ENCODE results near the gene RASSF5.
A peak's percentile ranks its signal among the peaks of the same experiment; 100 is the strongest.

Gene RASSF5

GRCh38 chr1:206635978-206636345 is 128.6 kb downstream of the RASSF5 start:
- Histone ChIP-seq H2AFZ (ENCODE audit: low read length) (peak overlapping the region; percentile 93), H4K20me1 (ENCODE audit: insufficient read depth, low read length) (no peaks in the 10 kb centered on the region), H3K27ac (ENCODE audit: low read length) (no peak overlapping the region), H3F3A (ENCODE audit: insufficient read depth, low read length) (peaks cover 14% of the 10 kb centered on the region; the same call in 1 of the 2 replicates), H3K36me3 (replicated peaks; ENCODE audit: insufficient read depth, low read length) (no peaks in the 10 kb centered on the region), H3K9me3 (replicated peaks; ENCODE audit: insufficient read depth, low read length) (no peaks in the 10 kb centered on the region), H3K79me2 (ENCODE audit: low read length) (no peaks in the 10 kb centered on the region), H3K4me2 (ENCODE audit: low read depth, low read length) (peak overlapping the region; percentile 67), H3K9me2 (replicated peaks; ENCODE audit: insufficient read depth, low read length) (no peaks in the 10 kb centered on the region), H3K27me3 (replicated peaks; ENCODE audit: insufficient read depth, low read length) (peaks cover 5% of the 10 kb centered on the region; the same call in 1 of the 2 replicates), H3K4me1 (ENCODE audit: low read length) (peaks cover 11% of the 10 kb centered on the region), H3K4me3 (ENCODE audit: low read length) (peak overlapping the region; percentile 91), H3K9ac (ENCODE audit: low read length) (peak overlapping the region; percentile 41; the same call in 1 of the 2 replicates)
- DNase-seq: no peak
- TF ChIP-seq EZH2 (optimal IDR thresholded peaks at IDR 0.05; ENCODE audit: low read depth, low read length): no peak
- TF ChIP-seq, protein P1, sequence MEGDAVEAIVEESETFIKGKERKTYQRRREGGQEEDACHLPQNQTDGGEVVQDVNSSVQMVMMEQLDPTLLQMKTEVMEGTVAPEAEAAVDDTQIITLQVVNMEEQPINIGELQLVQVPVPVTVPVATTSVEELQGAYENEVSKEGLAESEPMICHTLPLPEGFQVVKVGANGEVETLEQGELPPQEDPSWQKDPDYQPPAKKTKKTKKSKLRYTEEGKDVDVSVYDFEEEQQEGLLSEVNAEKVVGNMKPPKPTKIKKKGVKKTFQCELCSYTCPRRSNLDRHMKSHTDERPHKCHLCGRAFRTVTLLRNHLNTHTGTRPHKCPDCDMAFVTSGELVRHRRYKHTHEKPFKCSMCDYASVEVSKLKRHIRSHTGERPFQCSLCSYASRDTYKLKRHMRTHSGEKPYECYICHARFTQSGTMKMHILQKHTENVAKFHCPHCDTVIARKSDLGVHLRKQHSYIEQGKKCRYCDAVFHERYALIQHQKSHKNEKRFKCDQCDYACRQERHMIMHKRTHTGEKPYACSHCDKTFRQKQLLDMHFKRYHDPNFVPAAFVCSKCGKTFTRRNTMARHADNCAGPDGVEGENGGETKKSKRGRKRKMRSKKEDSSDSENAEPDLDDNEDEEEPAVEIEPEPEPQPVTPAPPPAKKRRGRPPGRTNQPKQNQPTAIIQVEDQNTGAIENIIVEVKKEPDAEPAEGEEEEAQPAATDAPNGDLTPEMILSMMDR (IDR thresholded peaks at IDR 0.05; ENCODE audit: low read length): no peak
- TF ChIP-seq EZH2phosphoT487 (IDR thresholded peaks at IDR 0.05; ENCODE audit: low read length): no peak

- Histone ChIP-seq H2AFZ (ENCODE audit: low read length) (no peak overlapping the region), H3K79me2 (ENCODE audit: low read length) (no peaks in the 10 kb centered on the region), H3K4me2 (ENCODE audit: low read depth, low read length) (no peak overlapping the region), H4K20me1 (ENCODE audit: insufficient read depth, low read length) (no peaks in the 10 kb centered on the region), H3K9ac (ENCODE audit: low read length) (no peak overlapping the region), H3K4me1 (ENCODE audit: low read length) (peaks cover 11% of the 10 kb centered on the region), H3K27me3 (replicated peaks; ENCODE audit: insufficient read depth, low read length) (peaks cover 5% of the 10 kb centered on the region; the same call in 1 of the 2 replicates), H3F3A (ENCODE audit: insufficient read depth, low read length) (peaks cover 14% of the 10 kb centered on the region; the same call in 1 of the 2 replicates), H3K9me3 (replicated peaks; ENCODE audit: insufficient read depth, low read length) (no peaks in the 10 kb centered on the region), H3K36me3 (replicated peaks; ENCODE audit: insufficient read depth, low read length) (no peaks in the 10 kb centered on the region), H3K27ac (ENCODE audit: low read length) (no peak overlapping the region), H3K4me3 (ENCODE audit: low read length) (no peak overlapping the region), H3K9me2 (replicated peaks; ENCODE audit: insufficient read depth, low read length) (no peaks in the 10 kb centered on the region)
- no peak for DNase-seq
- TF ChIP-seq EZH2 (optimal IDR thresholded peaks at IDR 0.05; ENCODE audit: low read depth, low read length): no peak
- TF ChIP-seq, protein P1 (IDR thresholded peaks at IDR 0.05; ENCODE audit: low read length): no peak
- no peak for TF ChIP-seq EZH2phosphoT487 (IDR thresholded peaks at IDR 0.05; ENCODE audit: low read length)
Observed at GRCh38 chr1:206636671-206637070, 129.3 kb downstream of the RASSF5 start.

DNA sequence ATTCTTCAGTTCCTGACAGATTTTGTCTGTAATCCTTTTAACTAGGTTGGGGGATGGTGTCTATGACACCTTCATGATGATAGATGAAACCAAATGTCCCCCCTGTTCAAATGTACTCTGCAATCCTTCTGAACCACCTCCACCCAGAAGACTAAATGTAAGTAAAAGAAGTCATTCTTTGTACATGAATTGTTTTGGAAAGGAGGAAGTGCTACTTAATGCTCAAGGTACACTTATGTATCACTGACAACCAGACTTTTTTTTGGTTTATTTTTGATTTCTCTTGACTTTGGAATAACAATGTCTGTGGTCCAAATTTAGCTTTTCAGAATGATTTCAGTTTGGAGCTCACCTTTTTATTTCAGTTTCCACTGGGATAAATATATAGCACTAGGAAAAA is 130.3 kb downstream of the RASSF5 start:
- no peak overlapping the region for H3K4me3 ChIP-seq (ENCODE audit: low read length)
- no peaks in the 10 kb centered on the region for H3K79me2 ChIP-seq (ENCODE audit: low read length)
- no peak overlapping the region for H3K4me2 ChIP-seq (ENCODE audit: low read depth, low read length)

More for the DNA sequence above, 130.3 kb downstream of the RASSF5 start:
- Histone ChIP-seq H3K9me3 (replicated peaks; ENCODE audit: insufficient read depth, low read length) (no peaks in the 10 kb centered on the region), H3K36me3 (replicated peaks; ENCODE audit: insufficient read depth, low read length) (no peaks in the 10 kb centered on the region), H2AFZ (ENCODE audit: low read length) (no peak overlapping the region), H3K4me1 (ENCODE audit: low read length) (peaks cover 11% of the 10 kb centered on the region), H4K20me1 (ENCODE audit: insufficient read depth, low read length) (no peaks in the 10 kb centered on the region), H3K9ac (ENCODE audit: low read length) (no peak overlapping the region), H3F3A (ENCODE audit: insufficient read depth, low read length) (peaks cover 14% of the 10 kb centered on the region; the same call in 1 of the 2 replicates), H3K9me2 (replicated peaks; ENCODE audit: insufficient read depth, low read length) (no peaks in the 10 kb centered on the region), H3K27ac (ENCODE audit: low read length) (no peak overlapping the region), H3K27me3 (replicated peaks; ENCODE audit: insufficient read depth, low read length) (peaks cover 5% of the 10 kb centered on the region; the same call in 1 of the 2 replicates)
- DNase-seq: no peak
- TF ChIP-seq EZH2phosphoT487 (IDR thresholded peaks at IDR 0.05; ENCODE audit: low read length) (no peak), EZH2 (optimal IDR thresholded peaks at IDR 0.05; ENCODE audit: low read depth, low read length) (no peak)
- TF ChIP-seq, protein P1 (IDR thresholded peaks at IDR 0.05; ENCODE audit: low read length): no peak

Measured in MM.1S (cell line).